K562 (cell line): ENCODE results near the gene RFC5. TPM values are rescaled to one million over a fixed set of nuclear protein-coding genes. Genes with fewer than 3 reads are reported as not detected.

Source experiments
- ATF4 ChIP-seq: fragments of 450-650 bp; formaldehyde crosslinking; IDR thresholded peaks from 2 replicates; pipeline ENCODE4 v1.4.0; 2022; ENCODE audit warnings: mild to moderate bottlenecking, moderate library complexity
- BRCA1 ChIP-seq, 2 experiments: fragments of 450-650 bp in 1 of 2; sonication (generic) in 1 of 2; formaldehyde crosslinking in 1 of 2; IDR thresholded peaks; 2 replicates each; pipeline versions ENCODE4 v1.5.0 to v1.6.1; 2017 to 2020; ENCODE audit warnings: mild to moderate bottlenecking in 1 of 2, missing genetic modification reagents in 1 of 2
- BRD9 ChIP-seq: fragments of 450-650 bp; IDR thresholded peaks from 2 replicates; pipeline ENCODE4 v1.6.1; 2018; ENCODE audit warnings: low read depth; ENCODE audit not compliant: partially characterized antibody
- CSDE1 ChIP-seq, 2 experiments: fragments of 450-650 bp; IDR thresholded peaks; 2 replicates each; pipeline ENCODE4 v1.6.1; 2016; ENCODE audit warnings: mild to moderate bottlenecking in 1 of 2
- GABPB1 ChIP-seq: sonication (generic); formaldehyde crosslinking; IDR thresholded peaks from 2 replicates; pipeline ENCODE4 v1.8.0; 2022; ENCODE audit warnings: mild to moderate bottlenecking, missing genetic modification reagents
- HBP1 ChIP-seq: fragments of 450-650 bp; formaldehyde crosslinking; IDR thresholded peaks from 2 replicates; pipeline ENCODE4 v1.4.0; 2022; ENCODE audit warnings: missing genetic modification characterization
- MTA2 ChIP-seq: fragments of 450-650 bp; IDR thresholded peaks from 2 replicates; pipeline ENCODE4 v1.6.1; 2016; ENCODE audit warnings: low read depth
- TAF15 ChIP-seq: fragments of 200-400 bp; formaldehyde crosslinking; IDR thresholded peaks from 2 replicates; pipeline ENCODE4 v1.6.1; 2017; ENCODE audit warnings: mild to moderate bottlenecking, low read depth, low read length, moderate library complexity
- WHSC1 ChIP-seq: IDR thresholded peaks from one replicate; pipeline ENCODE4 v1.6.1; 2012; ENCODE audit warnings: low read length, control low read depth, inconsistent platforms
- ZNF311 ChIP-seq: fragments of 250-450 bp; sonication (Bioruptor Pico); IDR thresholded peaks from 2 replicates; pipeline ENCODE4 v1.4.0; 2020; ENCODE audit warnings: mild to moderate bottlenecking, moderate library complexity
- ZNF408 ChIP-seq: fragments of 250-450 bp; sonication (Bioruptor Pico); IDR thresholded peaks from 2 replicates; pipeline ENCODE4 v1.4.0; 2020; ENCODE audit warnings: low read depth, mild to moderate bottlenecking, moderate library complexity
- ZNF764 ChIP-seq: fragments of 250-450 bp; sonication (Bioruptor Pico); IDR thresholded peaks from 2 replicates; pipeline ENCODE4 v1.4.0; 2020; ENCODE audit warnings: low read depth, mild to moderate bottlenecking, moderate library complexity
- polyA plus RNA-seq, 8 experiments: library from polyadenylated mRNA; depleted of rRNA in 4 of 8; stranded (reverse) in 5 of 8; unstranded in 3 of 8; fragments of >200 nt; fragmentation: Nextera tagmentation in 2 of 8; fragmentation: Illumina TruSeq in 1 of 8; extraction: Ambion mirVana in 2 of 8; extraction: Trizol in 1 of 8; gene quantifications; 2 replicates each; pipeline versions ENCODE4 v1.2.1 to v1.2.3, GENCODE V29; 2011 to 2014; ENCODE audit warnings: inconsistent platforms in 1 of 8, missing spikeins in 1 of 8
- total RNA-seq, 7 experiments: library from RNA; depleted of rRNA in 6 of 7; stranded (reverse); fragments of >200 nt in 6 of 7; fragmentation: Illumina TruSeq in 2 of 7; extraction: Trizol in 2 of 7; gene quantifications; 2 replicates each; pipeline versions ENCODE4 v1.2.1 to v1.2.3, GENCODE V29; 2011 to 2021; ENCODE audit warnings: low replicate concordance in 1 of 7
- TF ChIP-seq, protein P1 (sequence below), 2 experiments: fragments of 450-650 bp; formaldehyde crosslinking in 1 of 2; IDR thresholded peaks; 2 replicates each; pipeline versions ENCODE4 v1.4.0 to v1.6.1; 2014 to 2020; ENCODE audit warnings: mild to moderate bottlenecking in 2 of 2, borderline replicate concordance in 1 of 2, low read depth in 1 of 2
- TF ChIP-seq, protein P2 (sequence below): fragments of 200-400 bp; formaldehyde crosslinking; IDR thresholded peaks from 2 replicates; pipeline ENCODE4 v1.6.1; 2017; ENCODE audit warnings: mild to moderate bottlenecking, low read depth, low read length, moderate library complexity

Gene RFC5
- total and polyA plus RNA-seq, 9 of the 15 experiments (the other 6 are each of a cell fraction or from before 2014, with no cell fraction given), result 61.8 to 189 (median 92.9) TPM

- TF ChIP-seq, protein P1, sequence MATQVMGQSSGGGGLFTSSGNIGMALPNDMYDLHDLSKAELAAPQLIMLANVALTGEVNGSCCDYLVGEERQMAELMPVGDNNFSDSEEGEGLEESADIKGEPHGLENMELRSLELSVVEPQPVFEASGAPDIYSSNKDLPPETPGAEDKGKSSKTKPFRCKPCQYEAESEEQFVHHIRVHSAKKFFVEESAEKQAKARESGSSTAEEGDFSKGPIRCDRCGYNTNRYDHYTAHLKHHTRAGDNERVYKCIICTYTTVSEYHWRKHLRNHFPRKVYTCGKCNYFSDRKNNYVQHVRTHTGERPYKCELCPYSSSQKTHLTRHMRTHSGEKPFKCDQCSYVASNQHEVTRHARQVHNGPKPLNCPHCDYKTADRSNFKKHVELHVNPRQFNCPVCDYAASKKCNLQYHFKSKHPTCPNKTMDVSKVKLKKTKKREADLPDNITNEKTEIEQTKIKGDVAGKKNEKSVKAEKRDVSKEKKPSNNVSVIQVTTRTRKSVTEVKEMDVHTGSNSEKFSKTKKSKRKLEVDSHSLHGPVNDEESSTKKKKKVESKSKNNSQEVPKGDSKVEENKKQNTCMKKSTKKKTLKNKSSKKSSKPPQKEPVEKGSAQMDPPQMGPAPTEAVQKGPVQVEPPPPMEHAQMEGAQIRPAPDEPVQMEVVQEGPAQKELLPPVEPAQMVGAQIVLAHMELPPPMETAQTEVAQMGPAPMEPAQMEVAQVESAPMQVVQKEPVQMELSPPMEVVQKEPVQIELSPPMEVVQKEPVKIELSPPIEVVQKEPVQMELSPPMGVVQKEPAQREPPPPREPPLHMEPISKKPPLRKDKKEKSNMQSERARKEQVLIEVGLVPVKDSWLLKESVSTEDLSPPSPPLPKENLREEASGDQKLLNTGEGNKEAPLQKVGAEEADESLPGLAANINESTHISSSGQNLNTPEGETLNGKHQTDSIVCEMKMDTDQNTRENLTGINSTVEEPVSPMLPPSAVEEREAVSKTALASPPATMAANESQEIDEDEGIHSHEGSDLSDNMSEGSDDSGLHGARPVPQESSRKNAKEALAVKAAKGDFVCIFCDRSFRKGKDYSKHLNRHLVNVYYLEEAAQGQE (IDR thresholded peaks at IDR 0.05; ENCODE audit: borderline replicate concordance), result no peak
- TF ChIP-seq, protein P1 (CRISPR knock-in tag; IDR thresholded peaks at IDR 0.05; ENCODE audit: low read depth), result no peak
- TF ChIP-seq ZNF311 (CRISPR knock-in tag) (no peak), BRD9 (no peak), GABPB1 (peak; percentile 85), ATF4 (CRISPR knock-in tag) (no peak), WHSC1 (no peak), ZNF408 (CRISPR knock-in tag) (no peak), BRCA1 (IDR thresholded peaks at IDR 0.05) (no peak), BRCA1 (CRISPR knock-in tag; IDR thresholded peaks at IDR 0.05) (no peak), TAF15 (no peak), HBP1 (CRISPR knock-in tag) (no peak), CSDE1 (IDR thresholded peaks at IDR 0.05) (peak in 1 of 2 experiments; percentile 99; a peak in 2 of 4 replicates), ZNF764 (CRISPR knock-in tag) (no peak), MTA2 (no peak)
- TF ChIP-seq, protein P2, sequence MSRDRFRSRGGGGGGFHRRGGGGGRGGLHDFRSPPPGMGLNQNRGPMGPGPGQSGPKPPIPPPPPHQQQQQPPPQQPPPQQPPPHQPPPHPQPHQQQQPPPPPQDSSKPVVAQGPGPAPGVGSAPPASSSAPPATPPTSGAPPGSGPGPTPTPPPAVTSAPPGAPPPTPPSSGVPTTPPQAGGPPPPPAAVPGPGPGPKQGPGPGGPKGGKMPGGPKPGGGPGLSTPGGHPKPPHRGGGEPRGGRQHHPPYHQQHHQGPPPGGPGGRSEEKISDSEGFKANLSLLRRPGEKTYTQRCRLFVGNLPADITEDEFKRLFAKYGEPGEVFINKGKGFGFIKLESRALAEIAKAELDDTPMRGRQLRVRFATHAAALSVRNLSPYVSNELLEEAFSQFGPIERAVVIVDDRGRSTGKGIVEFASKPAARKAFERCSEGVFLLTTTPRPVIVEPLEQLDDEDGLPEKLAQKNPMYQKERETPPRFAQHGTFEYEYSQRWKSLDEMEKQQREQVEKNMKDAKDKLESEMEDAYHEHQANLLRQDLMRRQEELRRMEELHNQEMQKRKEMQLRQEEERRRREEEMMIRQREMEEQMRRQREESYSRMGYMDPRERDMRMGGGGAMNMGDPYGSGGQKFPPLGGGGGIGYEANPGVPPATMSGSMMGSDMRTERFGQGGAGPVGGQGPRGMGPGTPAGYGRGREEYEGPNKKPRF, result no peak
Observed at GRCh38 chr12:118016424-118017264, at the start of gene RFC5 (continued).
